Thoracic aorta (tissue), 2 donors: ENCODE results near the gene ARL2. TPM values are rescaled to one million over a fixed set of nuclear protein-coding genes. Genes with fewer than 3 reads are reported as not detected.
"Not testable (repeated sequence)": the region's sequence is repeated elsewhere in the genome, so short reads cannot be mapped to it uniquely, and the experiment has no call there.

Experiments used
- ATAC-seq: fragments of 150-250 bp; one replicate; pipeline ENCODE4 v1.8.0; 2017; ENCODE audit warnings: low read depth; ENCODE audit not compliant: insufficient number of reproducible peaks, low FRiP score
- DNase-seq: peaks from one replicate; pipeline ENCODE4 v3.0.0-alpha.2; 2020; ENCODE audit warnings: low spot score
- H3K27ac ChIP-seq, 2 donors: fragments of 200-600 bp; sonication (generic); 1 replicate in 1 of 2; 2 replicates in 1 of 2; pipeline ENCODE4 v1.5.1; 2016; ENCODE audit warnings: mild to moderate bottlenecking in 2 of 2, moderate library complexity in 2 of 2
- H3K27me3 ChIP-seq: fragments of 200-600 bp; sonication (generic); replicated peaks from 2 replicates; pipeline ENCODE4 v1.6.0; 2016; ENCODE audit warnings: mild to moderate bottlenecking; ENCODE audit not compliant: insufficient read depth
- H3K36me3 ChIP-seq: fragments of 200-600 bp; sonication (generic); one replicate; pipeline ENCODE4 v1.5.1; 2016
- H3K4me1 ChIP-seq, 2 donors: fragments of 200-600 bp; sonication (generic); 1 replicate in 1 of 2; 2 replicates in 1 of 2; pipeline versions ENCODE4 v1.5.1 to v1.6.0; 2016; ENCODE audit warnings: low read depth in 2 of 2, mild to moderate bottlenecking in 1 of 2; ENCODE audit not compliant: control insufficient read depth in 1 of 2
- H3K4me3 ChIP-seq: fragments of 200-600 bp; sonication (generic); 2 replicates; pipeline ENCODE4 v1.5.1; 2016; ENCODE audit warnings: mild to moderate bottlenecking
- H3K9me3 ChIP-seq: fragments of 200-600 bp; sonication (generic); 2 replicates; pipeline ENCODE4 v1.5.1; 2016
- total RNA-seq, 2 donors: library from RNA; depleted of rRNA; stranded (reverse); fragments of >200 nt; gene quantifications; one replicate each; pipeline versions ENCODE4 v1.1.0 to v1.2.3, GENCODE V29; 2016
- TF ChIP-seq, protein P1 (sequence below): fragments of 200-600 bp; sonication (generic); IDR thresholded peaks from one replicate; pipeline ENCODE4 v1.5.1; 2019; ENCODE audit warnings: antibody characterized with exemption

The ARL2 gene
- total RNA-seq, 2 donors from 2014 or later = 85.5 to 197 TPM

DNA sequence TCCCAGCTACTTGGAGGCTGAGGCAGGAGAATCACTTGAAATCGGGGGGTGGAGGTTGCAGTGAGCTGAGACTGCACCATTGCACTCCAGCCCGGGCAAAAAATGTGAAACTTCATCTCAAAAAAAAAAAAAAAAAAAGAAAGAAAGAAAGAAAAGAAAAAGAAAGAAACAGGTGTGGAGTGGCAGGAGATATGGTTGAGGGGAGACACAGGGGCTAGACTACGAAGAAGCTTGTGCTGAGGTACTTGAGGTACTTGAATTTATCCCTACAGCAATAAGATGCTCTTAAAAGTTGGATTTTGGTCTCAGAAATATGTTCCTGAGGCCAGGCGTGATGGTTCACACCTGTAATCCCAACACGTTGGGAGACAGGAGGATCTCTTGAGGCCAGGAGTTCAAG lies 39.8 kb upstream of the ARL2 start:
- H3K27ac ChIP-seq = no peak overlapping the region
- no peaks in the 10 kb centered on the region for H3K27me3 ChIP-seq
- ATAC-seq = no peak
- TF ChIP-seq, protein P1, sequence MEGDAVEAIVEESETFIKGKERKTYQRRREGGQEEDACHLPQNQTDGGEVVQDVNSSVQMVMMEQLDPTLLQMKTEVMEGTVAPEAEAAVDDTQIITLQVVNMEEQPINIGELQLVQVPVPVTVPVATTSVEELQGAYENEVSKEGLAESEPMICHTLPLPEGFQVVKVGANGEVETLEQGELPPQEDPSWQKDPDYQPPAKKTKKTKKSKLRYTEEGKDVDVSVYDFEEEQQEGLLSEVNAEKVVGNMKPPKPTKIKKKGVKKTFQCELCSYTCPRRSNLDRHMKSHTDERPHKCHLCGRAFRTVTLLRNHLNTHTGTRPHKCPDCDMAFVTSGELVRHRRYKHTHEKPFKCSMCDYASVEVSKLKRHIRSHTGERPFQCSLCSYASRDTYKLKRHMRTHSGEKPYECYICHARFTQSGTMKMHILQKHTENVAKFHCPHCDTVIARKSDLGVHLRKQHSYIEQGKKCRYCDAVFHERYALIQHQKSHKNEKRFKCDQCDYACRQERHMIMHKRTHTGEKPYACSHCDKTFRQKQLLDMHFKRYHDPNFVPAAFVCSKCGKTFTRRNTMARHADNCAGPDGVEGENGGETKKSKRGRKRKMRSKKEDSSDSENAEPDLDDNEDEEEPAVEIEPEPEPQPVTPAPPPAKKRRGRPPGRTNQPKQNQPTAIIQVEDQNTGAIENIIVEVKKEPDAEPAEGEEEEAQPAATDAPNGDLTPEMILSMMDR = no peak
- DNase-seq = no peak
- H3K4me3 ChIP-seq = no peak overlapping the region
- H3K4me1 ChIP-seq = peaks cover 0 to 14% of the 10 kb centered on the region in 2 donors
- H3K36me3 ChIP-seq = no peaks in the 10 kb centered on the region
- H3K9me3 ChIP-seq = no peaks in the 10 kb centered on the region

DNA sequence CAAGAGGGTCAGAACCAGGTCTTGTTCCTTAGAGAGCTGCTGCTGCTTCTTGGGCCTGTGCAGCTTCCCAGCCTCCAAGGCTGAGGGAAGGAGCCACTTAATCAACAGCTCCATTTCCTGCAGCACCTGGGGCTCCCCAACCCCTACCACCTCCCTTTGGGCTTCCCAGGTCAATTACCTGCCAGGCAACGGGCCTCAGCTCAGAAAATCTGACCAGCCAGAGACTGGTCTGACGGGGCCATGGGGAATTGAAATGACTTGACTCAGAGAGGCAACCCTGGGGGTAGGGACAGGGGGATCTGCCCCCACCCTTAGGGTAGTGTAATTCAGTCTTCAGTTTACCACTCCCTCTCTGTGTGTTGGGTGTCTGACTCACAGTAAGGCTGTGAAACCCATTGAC lies 37.3 kb upstream of the ARL2 start:
- Histone ChIP-seq H3K36me3 (no peaks in the 10 kb centered on the region), H3K9me3 (no peaks in the 10 kb centered on the region), H3K27me3 (no peaks in the 10 kb centered on the region), H3K4me3 (no peak overlapping the region), H3K27ac (no peak overlapping the region), H3K4me1 (peaks cover 0 to 8% of the 10 kb centered on the region in 2 donors)
- DNase-seq (no peak), ATAC-seq (no peak)
- TF ChIP-seq, protein P1 = no peak

DNA sequence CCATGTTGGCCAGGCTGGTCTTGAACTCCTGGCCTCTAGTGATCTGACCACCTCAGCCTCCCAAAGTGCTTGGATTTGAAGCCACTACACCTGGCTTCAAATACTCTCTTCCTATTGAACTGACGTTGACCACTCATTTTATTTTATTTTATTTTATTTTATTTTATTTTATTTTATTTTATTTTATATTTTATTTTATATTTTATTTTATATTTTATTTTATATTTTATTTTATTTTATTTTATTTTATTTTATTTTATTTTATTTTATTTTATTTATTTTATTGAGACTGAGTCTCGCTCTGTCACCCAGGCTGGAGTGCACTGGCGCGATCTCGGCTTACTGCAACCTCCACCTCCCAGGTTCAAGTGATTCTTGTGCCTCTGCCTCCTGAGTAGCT lies 30.6 kb upstream of the ARL2 start:
- not testable (repeated sequence) for DNase-seq, H3K4me1 ChIP-seq, H3K27me3 ChIP-seq, H3K27ac ChIP-seq, H3K36me3 ChIP-seq, H3K9me3 ChIP-seq, ATAC-seq, H3K4me3 ChIP-seq

DNA sequence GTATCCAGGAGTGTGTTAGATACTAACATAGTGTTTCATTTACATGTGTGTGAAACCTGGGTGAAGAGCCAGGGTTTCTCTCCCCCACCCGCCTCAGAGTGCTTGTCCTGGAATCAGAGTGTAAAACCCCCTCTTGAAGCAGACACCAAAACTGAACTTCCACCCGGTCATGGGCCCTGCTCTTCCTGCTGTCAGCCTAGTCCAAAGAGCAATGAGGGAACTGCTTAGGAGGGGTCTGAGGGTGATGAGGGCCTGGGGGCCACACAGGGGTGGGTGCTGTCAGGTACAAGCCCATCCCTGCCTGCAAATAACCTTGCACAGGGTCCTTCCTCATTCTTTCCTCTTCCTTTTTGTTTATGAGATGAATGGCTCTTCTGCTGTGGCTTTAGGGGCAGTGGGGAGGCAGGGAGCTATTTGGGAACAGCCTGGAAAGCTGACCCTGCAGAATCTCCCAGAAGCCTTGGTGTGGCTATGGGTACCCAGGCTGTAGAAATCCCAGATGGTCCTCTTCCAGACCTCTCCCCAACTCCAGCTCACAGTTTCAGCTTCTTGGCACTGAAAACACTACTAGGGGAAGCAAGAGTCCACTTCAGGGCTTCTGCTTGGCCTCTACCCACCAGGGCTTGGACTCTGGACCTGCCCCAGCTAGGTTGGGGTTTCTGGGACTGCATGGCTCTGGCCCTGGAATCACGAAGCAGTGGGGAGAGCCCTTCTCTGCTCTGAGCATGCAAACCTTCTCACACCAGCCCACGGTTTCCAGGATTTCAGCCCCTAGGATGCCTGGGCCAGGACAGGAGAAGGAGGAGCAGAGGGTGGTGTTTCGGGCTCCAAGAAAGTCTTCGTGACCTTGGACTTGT lies 25.7 kb upstream of the ARL2 start:
- Histone ChIP-seq H3K9me3 (no peaks in the 10 kb centered on the region), H3K4me1 (peaks cover 0 to 4% of the 10 kb centered on the region in 2 donors), H3K27ac (no peak overlapping the region), H3K36me3 (no peaks in the 10 kb centered on the region), H3K27me3 (no peaks in the 10 kb centered on the region), H3K4me3 (no peak overlapping the region)
- ATAC-seq (no peak), DNase-seq (no peak)
- TF ChIP-seq, protein P1 = no peak

GRCh38 chr11:64989416-64989815 lies 24.5 kb upstream of the ARL2 start:
- ATAC-seq = no peak
- Histone ChIP-seq H3K36me3 (no peaks in the 10 kb centered on the region), H3K27ac (no peak overlapping the region), H3K4me1 (peaks cover 0 to 4% of the 10 kb centered on the region in 2 donors), H3K9me3 (no peaks in the 10 kb centered on the region), H3K4me3 (no peak overlapping the region), H3K27me3 (no peaks in the 10 kb centered on the region)
- no peak for DNase-seq
- TF ChIP-seq, protein P1 = no peak
